ENCODE data around the gene MXI1. TPM values are rescaled to one million over a fixed set of nuclear protein-coding genes. Genes with fewer than 3 reads are reported as not detected.

MXI1 gene
- total and polyA plus RNA-seq, 12 donors, result 21.4 to 69.8 (median 38.6) TPM

- Histone ChIP-seq H3K27ac (peak overlapping the region in 2 of 5 donors; percentile 2 to 15), H3K4me1 (replicated peaks in 1 of 2) (peaks cover 0 to 17% of the 10 kb centered on the region in 2 donors), H3K9me3 (replicated peaks in 1 of 3) (no peaks in the 10 kb centered on the region), H3K36me3 (replicated peaks in 1 of 2) (no peaks in the 10 kb centered on the region), H3K27me3 (no peaks in the 10 kb centered on the region), H3K4me3 (no peak overlapping the region)
- 22 to 49% (median 31%) methylated on average over 1 of the region's 1 CpG for WGBS, 4 donors
- no peak for DNase-seq
- no peak for TF ChIP-seq POLR2A (IDR thresholded peaks at IDR 0.05)
- TF ChIP-seq CTCF (IDR thresholded peaks at IDR 0.05), result no peak
- intact Hi-C loops (cut with DNase I), result no loop called here
These were observed 53.5 kb downstream of the MXI1 start for GRCh38 chr10:110260746-110261477.

- Histone ChIP-seq H3K4me1 (replicated peaks in 1 of 2) (peaks cover 10 to 28% of the 10 kb centered on the region in 2 donors), H3K27me3 (no peaks in the 10 kb centered on the region), H3K36me3 (replicated peaks in 1 of 2) (no peaks in the 10 kb centered on the region), H3K4me3 (no peak overlapping the region), H3K27ac (no peak overlapping the region), H3K9me3 (replicated peaks in 1 of 3) (no peaks in the 10 kb centered on the region)
- DNase-seq, result no peak
- TF ChIP-seq POLR2A (IDR thresholded peaks at IDR 0.05) (no peak), CTCF (IDR thresholded peaks at IDR 0.05) (no peak)
- WGBS, 4 donors, result 75 to 85% (median 79%) methylated on average over 1 of the region's 1 CpG
- intact Hi-C loops (cut with DNase I), result no loop called here
These were observed 55.8 kb downstream of the MXI1 start for GRCh38 chr10:110263164-110263563.

GRCh38 chr10:110265573-110266193 is 58.3 kb downstream of the MXI1 start:
- DNase-seq, result no peak
- Histone ChIP-seq H3K27me3 (no peaks in the 10 kb centered on the region), H3K4me1 (replicated peaks in 1 of 2) (peaks cover 27 to 53% of the 10 kb centered on the region in 2 donors), H3K9me3 (replicated peaks in 1 of 3) (no peaks in the 10 kb centered on the region), H3K36me3 (replicated peaks in 1 of 2) (no peaks in the 10 kb centered on the region), H3K4me3 (no peak overlapping the region), H3K27ac (no peak overlapping the region)
- intact Hi-C loops (cut with DNase I), result loop anchor here in 1 of 2 donors (5.0 kb wide), 1 partner anchor 38 kb away; no protein-coding TSS in a partner anchor
- TF ChIP-seq POLR2A (IDR thresholded peaks at IDR 0.05) (no peak), CTCF (IDR thresholded peaks at IDR 0.05) (no peak)
- WGBS, 4 donors, result 94 to 99% (median 98%) methylated on average over 4 of the region's 4 CpGs

GRCh38 chr10:110267276-110267675 is 59.9 kb downstream of the MXI1 start:
- DNase-seq, result no peak
- TF ChIP-seq CTCF (IDR thresholded peaks at IDR 0.05) (no peak), POLR2A (IDR thresholded peaks at IDR 0.05) (no peak)
- H3K27me3 ChIP-seq, result no peaks in the 10 kb centered on the region
- H3K36me3 ChIP-seq (replicated peaks in 1 of 2), result no peaks in the 10 kb centered on the region
- peaks cover 27 to 45% of the 10 kb centered on the region in 2 donors for H3K4me1 ChIP-seq (replicated peaks in 1 of 2)
- intact Hi-C loops (cut with DNase I), result loop anchor here in 1 of 2 donors (5.0 kb wide), 1 partner anchor 40 kb away; no protein-coding TSS in a partner anchor
- no peak overlapping the region for H3K4me3 ChIP-seq
- 93 to 100% (median 97%) methylated on average over 1 of the region's 1 CpG for WGBS, 4 donors
- no peak overlapping the region for H3K27ac ChIP-seq
- no peaks in the 10 kb centered on the region for H3K9me3 ChIP-seq (replicated peaks in 1 of 3)
